Pericardium fibroblast (primary cell): ENCODE data around the gene CLC. TPM values are rescaled to one million over a fixed set of nuclear protein-coding genes. Genes with fewer than 3 reads are reported as not detected.

Source experiments
- total RNA-seq: library from RNA; depleted of rRNA; stranded (reverse); fragments of >200 nt; gene quantifications from 2 replicates; pipeline ENCODE4 v1.2.3, GENCODE V29; 2015

Gene CLC
- total RNA-seq: not detected in 2 replicates

GRCh38 chr19:39737891-39738290 is at the start of gene CLC:
CLC (minus strand) TSS chr19:39738029; CDS start chr19:39737952, 77 bp downstream.

DNA sequence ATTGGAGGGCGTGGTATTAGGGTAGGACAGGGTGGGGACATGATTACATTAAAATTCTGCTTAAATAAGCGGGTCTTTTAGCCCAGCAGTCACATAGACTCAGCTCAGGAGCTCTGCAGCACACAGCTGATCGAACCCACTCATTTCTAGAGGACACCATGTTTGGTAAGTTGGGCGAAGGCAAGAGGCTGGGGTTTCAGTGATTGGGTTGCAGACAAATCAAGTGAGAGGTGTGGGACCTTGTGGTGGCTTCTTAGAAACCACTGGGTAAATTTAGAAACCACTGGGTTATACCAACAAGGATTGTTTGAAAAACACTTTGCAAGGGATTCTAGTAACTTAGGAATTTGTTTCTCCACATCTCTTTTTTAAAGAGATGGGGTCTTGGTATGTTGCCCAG is 40.9 kb upstream of the CLC start, which contains the start of gene LEUTX:
Gene LEUTX (plus strand): TSS at position 92 of the 400 bp plus-strand sequence. CDS start 67 bp downstream, at position 159.

DNA sequence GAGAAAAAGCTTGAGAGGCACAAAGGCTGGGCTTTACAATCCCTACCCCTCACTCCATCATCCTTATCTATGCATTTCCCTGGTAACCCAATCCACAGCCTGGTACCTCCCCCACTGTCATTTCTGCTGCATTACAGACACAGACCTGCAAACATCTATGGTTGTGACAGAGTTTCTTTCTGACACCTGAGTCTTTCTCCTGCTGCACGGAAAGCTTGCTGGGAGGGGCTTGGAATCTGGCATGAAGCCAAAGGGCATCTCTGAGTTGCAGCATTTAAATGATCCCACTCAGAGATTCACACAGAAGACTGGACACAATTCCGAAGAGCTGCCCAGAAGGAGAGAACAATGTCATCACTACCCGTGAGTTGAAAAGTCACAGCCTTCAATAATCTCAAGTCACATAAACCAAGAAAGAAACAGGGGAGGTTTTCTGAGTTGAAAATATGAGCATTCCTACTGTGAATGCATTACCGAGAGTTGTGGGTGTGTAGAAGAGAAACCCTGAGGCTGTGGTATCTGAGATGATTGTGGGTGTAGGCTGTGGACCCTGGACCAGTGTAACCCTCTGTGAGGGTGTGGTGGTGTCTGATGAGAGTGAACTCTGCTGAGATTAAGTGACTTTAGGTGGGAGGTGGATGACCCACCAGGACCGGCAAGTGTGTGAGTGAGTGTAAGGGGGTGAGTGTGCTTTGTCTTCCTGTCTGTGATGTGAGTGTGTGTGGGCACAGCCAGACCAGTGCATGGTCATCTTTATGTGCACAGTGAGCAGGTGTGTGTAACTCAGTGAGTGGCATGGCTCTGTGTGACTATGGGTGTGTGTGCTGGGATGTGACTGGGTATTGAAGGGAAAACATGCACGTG is 33.4 kb downstream of the CLC start, which contains the start of gene LGALS14:
Gene LGALS14 (plus strand): TSS at position 301 of the 864 bp plus-strand sequence. CDS start 48 bp downstream, at position 349.

Other genes starting within 250 kb of the CLC start
- gene DLL3, start 239.1 kb downstream of the CLC start, total RNA-seq: 0.23 and 1.2 TPM in 2 replicates
- not detected in 2 replicates for gene SELENOV, start 222.9 kb downstream of the CLC start, total RNA-seq
- gene EID2B, start 205.2 kb downstream of the CLC start, total RNA-seq: 1.0 and 2.2 TPM in 2 replicates
- gene EID2, start 197.9 kb downstream of the CLC start, total RNA-seq: 9.4 and 17.2 TPM in 2 replicates
- gene LGALS13, start 135.5 kb downstream of the CLC start, total RNA-seq: not detected in 2 replicates
- not detected in 2 replicates for gene LGALS16, start 82.1 kb downstream of the CLC start, total RNA-seq
- gene LGALS14, start 33.5 kb downstream of the CLC start, total RNA-seq: not detected in 2 replicates
- gene LEUTX, start 40.8 kb upstream of the CLC start, total RNA-seq: not detected in 2 replicates
- gene DYRK1B, start 96.1 kb upstream of the CLC start, total RNA-seq: 17.3 and 18.2 TPM in 2 replicates
- gene FBL, start 108.3 kb upstream of the CLC start, total RNA-seq: 98.4 and 142 TPM in 2 replicates
- 0.17 TPM in 1 of 2 replicates, not detected in the other for gene FCGBP, start 196.6 kb upstream of the CLC start, total RNA-seq
- gene PSMC4, start 233.1 kb upstream of the CLC start, total RNA-seq: 66.0 and 86.1 TPM in 2 replicates